Measurements from ENCODE around the gene GABRR2.

DNA sequence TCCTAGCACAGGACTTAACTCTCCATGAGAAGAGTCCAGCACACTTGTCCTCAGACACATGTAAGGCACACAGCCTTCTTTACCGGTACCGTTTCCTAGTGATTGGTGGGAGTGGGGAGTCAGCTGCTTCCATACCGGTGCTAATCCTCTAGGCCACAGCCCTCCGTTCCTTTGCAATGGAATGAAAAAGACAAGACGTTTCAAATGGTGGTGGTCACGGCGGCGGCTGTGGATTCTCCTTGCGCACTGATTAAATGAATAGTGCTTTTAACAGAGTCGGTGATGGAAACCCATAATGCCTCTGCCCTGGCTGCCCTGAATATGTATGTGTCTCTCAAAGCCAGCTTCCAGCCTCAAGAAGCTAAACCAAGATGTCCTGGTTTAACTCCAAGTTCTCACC, 63.1 kb downstream of the GABRR2 start:
- no peak for TF ChIP-seq CTCF (IDR thresholded peaks at IDR 0.05; ENCODE audit: low read length)
- TF ChIP-seq EZH2 (IDR thresholded peaks at IDR 0.05; ENCODE audit: borderline replicate concordance, low read length): no peak

All from OCI-LY1 (cell line).